GM18861 (cell line): Measurements from ENCODE around the gene ZNF423.

Experiments used
- ATAC-seq: cut with Tn5 transposase; IDR thresholded peaks from one replicate; pipeline ENCODE4 v1.9.1; 2021; ENCODE audit not compliant: unreplicated experiment

Gene ZNF423

DNA sequence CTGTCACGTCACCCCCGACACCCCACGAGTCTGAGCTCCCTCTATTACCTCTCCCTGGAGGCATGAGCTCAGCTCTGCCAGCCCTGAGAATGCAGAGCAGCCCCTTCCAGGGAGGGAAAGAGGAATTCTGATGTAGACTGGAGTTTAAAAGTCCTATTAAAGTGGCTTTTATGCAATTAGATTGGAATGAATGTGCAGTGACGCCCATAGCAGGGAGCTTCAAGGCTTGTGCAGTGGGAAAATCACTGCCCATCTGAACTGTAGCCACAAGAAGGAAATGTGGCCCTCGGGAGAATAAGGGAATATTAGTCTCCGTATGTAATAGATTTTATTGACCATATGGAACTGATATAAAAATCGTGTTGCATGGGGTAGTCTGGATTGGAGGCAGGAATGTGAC lies 66.9 kb downstream of the ZNF423 start:
- no peak for ATAC-seq

GRCh38 chr16:49788572-49788971 lies 67.3 kb downstream of the ZNF423 start:
- ATAC-seq = no peak

GRCh38 chr16:49786926-49787557 lies 68.9 kb downstream of the ZNF423 start:
- ATAC-seq = no peak

- no peak for ATAC-seq
Observed at GRCh38 chr16:49785970-49786369, 69.9 kb downstream of the ZNF423 start.

GRCh38 chr16:49782405-49782804 lies 73.5 kb downstream of the ZNF423 start:
- no peak for ATAC-seq

GRCh38 chr16:49781401-49781800 lies 74.5 kb downstream of the ZNF423 start:
- ATAC-seq = no peak

GRCh38 chr16:49780433-49780832 lies 75.5 kb downstream of the ZNF423 start:
- no peak for ATAC-seq

- ATAC-seq = no peak
Observed at GRCh38 chr16:49779979-49780378, 75.9 kb downstream of the ZNF423 start.

DNA sequence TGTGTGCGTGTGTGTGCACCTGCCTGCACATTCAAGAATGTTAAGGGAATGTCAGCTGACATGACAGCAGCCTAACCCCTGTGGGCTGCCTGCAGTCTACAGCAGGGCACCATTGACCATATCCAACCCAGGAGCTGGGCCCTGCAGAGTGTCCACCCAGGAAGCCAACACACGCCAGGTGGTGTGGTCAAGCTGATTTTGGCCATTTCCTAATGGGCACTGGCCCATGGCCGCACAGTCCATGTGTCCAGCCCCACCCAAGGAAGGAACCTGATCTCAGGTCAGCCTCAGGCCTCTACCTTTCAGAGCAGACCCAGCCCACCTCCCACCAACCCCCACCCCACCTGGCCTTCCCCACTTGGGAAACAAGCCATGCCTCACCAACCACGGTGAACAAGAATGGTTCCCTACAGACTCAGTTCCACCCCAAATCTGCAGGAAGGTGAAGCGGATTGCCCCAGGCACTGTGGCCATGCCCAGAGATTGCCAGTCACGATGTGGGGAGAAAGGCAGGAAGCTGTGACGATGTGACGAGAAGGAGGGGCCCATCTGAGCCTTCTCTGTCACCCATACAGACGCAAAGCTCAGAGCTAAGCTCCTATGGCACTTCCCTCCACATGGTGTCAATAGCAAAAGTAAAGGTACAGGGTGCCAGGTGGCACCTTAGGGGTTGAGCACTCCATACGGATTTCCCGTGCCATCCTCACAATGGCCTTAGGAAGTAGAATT lies 77.5 kb downstream of the ZNF423 start:
- ATAC-seq = no peak

DNA sequence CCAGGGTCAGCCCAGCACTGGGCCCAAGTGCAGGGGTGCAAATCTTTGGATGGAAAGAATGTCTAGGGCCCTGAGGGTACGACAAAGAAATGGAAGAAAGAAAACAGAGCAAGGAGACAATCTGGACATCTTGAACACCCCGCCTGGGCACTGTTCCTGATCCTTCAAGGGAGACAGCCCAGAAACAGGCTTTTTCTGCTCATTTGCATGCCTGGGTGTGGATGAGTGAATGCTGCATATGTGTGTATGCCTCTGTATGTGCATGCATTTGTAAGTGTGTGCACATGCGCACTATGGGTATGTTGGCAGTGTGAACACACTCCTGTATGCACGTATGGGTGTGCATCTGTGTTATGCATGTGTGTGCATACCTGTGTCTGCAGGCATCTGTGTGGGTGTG lies 79.2 kb downstream of the ZNF423 start:
- no peak for ATAC-seq

GRCh38 chr16:49776085-49776595 lies 79.8 kb downstream of the ZNF423 start:
- no peak for ATAC-seq

DNA sequence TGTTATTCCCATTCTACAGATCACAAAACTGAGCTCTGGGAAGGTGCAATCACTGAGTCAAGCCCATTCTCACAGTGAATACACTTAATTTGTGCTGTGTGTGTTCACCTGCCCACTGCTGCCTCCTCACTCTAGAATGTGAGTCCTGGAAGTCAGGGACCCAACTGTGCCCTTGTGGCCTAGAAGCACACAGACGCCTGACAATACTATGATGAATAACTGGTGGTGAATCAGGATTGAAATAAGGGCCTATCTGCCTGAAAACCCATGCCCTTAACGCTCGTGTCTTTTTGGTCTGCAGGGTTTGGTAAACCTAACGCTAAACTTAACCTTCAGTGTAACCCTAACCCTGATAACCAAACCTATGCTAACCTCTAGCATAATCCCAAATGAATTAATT lies 80.3 kb downstream of the ZNF423 start:
- no peak for ATAC-seq

GRCh38 chr16:49775018-49775417 lies 80.9 kb downstream of the ZNF423 start:
- ATAC-seq = no peak

DNA sequence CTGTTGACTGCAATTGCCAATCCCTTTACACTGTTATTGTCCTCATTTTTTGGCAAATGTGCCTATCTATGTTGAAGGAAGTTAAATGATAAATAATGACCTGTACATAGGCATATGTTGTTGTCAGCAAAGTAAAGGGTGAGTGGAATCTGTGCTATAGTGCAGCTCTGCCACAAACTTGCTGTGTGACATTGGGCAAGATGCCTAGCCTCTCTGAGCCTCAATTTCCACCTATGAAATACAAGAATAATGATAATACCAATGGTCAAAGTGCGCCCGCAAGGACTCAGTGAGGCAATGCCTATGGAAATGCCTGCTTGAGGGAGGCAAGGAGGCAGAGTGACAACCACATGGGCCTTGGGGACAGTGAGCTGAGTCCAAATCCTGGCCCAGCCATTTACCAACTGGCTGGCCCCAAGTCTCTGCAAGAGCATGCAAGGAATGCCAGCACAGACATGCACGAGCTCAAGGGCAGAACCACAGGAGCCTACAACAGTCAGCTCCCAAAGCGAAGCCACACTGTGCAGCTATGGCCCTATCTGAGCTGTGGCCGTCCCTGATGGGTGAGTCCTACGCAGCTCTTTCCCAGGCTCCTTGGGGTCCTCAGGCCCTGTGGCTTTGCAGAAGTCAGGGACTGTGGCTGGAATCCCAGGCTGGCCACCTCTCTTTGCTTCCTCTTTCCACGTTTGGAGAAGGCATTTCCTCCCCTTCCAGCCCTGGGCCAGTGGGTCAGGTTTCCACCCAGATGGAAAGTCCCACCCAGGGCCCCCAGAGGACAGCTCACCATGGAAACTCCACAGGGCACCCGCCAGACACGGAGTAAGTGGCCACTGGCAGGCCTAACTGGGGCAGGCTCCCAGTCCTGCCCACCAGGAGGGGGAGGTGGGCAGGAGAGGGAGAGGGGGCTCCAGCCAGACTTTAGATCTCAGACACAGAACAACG lies 82.1 kb downstream of the ZNF423 start:
- ATAC-seq = no peak

GRCh38 chr16:49767998-49768397 lies 87.9 kb downstream of the ZNF423 start:
- no peak for ATAC-seq

DNA sequence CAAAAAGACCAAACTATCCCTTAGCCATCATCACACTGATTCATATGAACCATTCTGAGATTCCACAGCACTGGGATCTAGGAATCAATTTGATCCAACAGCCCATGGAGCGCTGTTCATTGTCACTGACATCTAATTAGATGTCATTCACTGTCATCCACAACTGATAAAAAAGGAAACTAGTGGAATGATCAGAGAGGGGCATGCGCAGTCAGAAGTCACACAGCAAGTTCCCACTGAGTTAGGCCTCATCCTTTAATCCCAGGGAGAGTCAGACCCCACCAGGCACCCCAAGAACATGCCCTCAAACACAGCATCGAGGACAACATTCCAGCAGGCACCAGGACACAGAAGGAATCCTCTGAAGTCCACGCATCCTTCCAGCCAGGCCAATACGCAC lies 88.5 kb downstream of the ZNF423 start:
- no peak for ATAC-seq

DNA sequence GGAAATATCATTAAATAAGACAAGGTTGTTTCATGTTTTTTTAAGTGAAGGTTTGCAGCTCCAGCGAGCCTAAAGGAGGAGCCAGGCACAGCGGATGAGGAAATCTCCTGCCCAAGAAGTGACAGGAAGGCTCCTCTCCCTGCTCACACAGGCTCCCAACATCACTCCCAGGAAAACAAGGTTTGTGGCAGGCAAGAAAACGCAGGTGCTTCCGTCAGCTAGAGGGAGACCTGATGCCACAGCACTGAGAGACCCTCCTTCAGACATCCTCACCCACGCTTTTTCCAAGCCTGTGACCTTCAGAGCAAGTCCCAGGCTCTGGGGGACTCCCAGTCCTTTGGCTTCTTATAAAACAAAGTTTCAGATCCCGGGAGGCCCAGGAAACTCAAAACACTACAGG lies 89.7 kb downstream of the ZNF423 start:
- no peak for ATAC-seq

DNA sequence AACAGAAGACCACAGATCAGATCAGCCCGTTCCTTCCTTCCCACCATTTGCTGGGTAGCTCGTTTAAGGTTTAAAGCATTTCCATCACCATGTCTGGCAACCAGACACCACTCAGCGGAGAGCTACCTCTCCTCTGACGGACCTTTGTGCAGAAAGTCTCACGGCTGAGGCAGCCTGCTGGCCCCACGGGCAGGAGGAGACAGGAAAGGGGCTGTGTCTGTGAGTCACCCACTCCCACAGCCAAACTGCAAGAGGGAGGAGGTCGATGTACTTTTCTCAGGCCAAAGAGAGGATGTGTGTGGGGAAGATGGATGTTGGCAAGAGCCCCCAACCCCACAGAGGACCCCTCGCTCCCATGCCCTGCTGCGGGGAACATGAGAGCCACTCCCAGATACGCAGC lies 92.1 kb downstream of the ZNF423 start:
- no peak for ATAC-seq

DNA sequence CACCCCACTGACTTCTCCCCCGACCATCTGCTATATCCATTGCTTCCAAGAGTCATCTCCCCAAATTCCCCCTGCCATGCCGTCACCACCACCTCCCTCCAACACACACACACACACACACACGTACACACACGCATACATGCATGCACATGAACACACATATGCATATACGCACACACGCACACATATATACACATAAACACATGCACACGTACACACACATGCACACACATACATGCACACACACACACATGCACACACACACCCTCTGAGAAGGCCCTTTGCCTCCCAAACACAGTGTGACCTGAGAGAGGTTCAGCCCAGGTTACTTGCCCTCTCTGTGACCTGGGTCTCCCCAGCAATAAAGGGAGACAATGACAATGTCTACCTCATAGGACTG lies 95.1 kb downstream of the ZNF423 start:
- no peak for ATAC-seq

- ATAC-seq = no peak
Observed at GRCh38 chr16:49757559-49758069, 98.3 kb downstream of the ZNF423 start.
